GM23338 (cell line): Measurements from ENCODE around the gene GALNT9.

Source experiments
- CREB1 ChIP-seq: fragments of 250-450 bp; sonication (Bioruptor Pico); IDR thresholded peaks from 2 replicates; pipeline ENCODE4 v1.5.0; 2020; ENCODE audit warnings: low read depth, mild to moderate bottlenecking, moderate library complexity
- EZH2 ChIP-seq: fragments of 200-600 bp; sonication (generic); IDR thresholded peaks from one replicate; pipeline ENCODE4 v1.8.0; 2017; ENCODE audit warnings: antibody characterized with exemption, mild to moderate bottlenecking, low read depth; ENCODE audit not compliant: unreplicated experiment
- EZH2phosphoT487 ChIP-seq: fragments of 200-600 bp; sonication (generic); IDR thresholded peaks from one replicate; pipeline ENCODE4 v1.8.1; 2018; ENCODE audit warnings: antibody characterized with exemption; ENCODE audit not compliant: unreplicated experiment
- JUNB ChIP-seq: IDR thresholded peaks from one replicate; pipeline ENCODE4 v1.6.1; 2016; ENCODE audit warnings: antibody characterized with exemption; ENCODE audit not compliant: unreplicated experiment
- POLR2AphosphoS5 ChIP-seq: IDR thresholded peaks from 2 replicates; pipeline ENCODE4 v1.6.1; 2016; ENCODE audit warnings: antibody characterized with exemption, low read depth
- TF ChIP-seq, protein P1 (sequence below), 2 experiments: fragments of 200-600 bp in 1 of 2; sonication (generic) in 1 of 2; conservative IDR thresholded peaks; 2 replicates each; pipeline versions ENCODE4 v1.5.1 to v1.6.1; 2016 to 2017; ENCODE audit warnings: antibody characterized with exemption in 2 of 2, low read depth in 2 of 2, mild to moderate bottlenecking in 2 of 2, moderate library complexity in 1 of 2
- TF ChIP-seq, protein P2 (sequence below): IDR thresholded peaks from one replicate; pipeline ENCODE4 v1.6.1; 2018; ENCODE audit warnings: antibody characterized with exemption; ENCODE audit not compliant: unreplicated experiment

DNA sequence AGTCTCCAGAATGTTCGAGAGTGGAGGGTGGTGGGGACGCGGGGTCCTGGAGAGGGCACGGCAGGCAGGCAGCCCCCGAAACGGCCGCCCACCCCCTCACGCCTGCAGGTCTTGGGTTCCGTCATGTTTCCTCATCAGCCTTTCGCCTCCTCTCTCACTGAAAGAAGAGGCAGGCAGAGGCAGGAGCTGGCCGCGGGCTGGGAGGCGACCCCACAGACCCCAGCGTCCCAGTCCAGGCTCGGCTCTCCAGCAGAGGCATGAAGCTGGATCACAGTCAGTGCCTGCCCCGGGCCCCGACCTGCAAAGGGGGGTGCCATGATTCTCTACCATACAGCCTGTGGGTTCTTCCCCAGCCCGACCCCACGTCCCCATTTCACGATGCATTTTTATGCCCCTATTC lies 13.4 kb downstream of the GALNT9 start:
- no peak for TF ChIP-seq EZH2
- TF ChIP-seq EZH2phosphoT487 = no peak
- TF ChIP-seq, protein P1, sequence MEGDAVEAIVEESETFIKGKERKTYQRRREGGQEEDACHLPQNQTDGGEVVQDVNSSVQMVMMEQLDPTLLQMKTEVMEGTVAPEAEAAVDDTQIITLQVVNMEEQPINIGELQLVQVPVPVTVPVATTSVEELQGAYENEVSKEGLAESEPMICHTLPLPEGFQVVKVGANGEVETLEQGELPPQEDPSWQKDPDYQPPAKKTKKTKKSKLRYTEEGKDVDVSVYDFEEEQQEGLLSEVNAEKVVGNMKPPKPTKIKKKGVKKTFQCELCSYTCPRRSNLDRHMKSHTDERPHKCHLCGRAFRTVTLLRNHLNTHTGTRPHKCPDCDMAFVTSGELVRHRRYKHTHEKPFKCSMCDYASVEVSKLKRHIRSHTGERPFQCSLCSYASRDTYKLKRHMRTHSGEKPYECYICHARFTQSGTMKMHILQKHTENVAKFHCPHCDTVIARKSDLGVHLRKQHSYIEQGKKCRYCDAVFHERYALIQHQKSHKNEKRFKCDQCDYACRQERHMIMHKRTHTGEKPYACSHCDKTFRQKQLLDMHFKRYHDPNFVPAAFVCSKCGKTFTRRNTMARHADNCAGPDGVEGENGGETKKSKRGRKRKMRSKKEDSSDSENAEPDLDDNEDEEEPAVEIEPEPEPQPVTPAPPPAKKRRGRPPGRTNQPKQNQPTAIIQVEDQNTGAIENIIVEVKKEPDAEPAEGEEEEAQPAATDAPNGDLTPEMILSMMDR (conservative IDR thresholded peaks at IDR 0.05; ENCODE audit: low read depth in 2 of 2) = no peak
- TF ChIP-seq CREB1 (CRISPR knock-in tag) = no peak
- TF ChIP-seq POLR2AphosphoS5 = no peak
- TF ChIP-seq, protein P2, sequence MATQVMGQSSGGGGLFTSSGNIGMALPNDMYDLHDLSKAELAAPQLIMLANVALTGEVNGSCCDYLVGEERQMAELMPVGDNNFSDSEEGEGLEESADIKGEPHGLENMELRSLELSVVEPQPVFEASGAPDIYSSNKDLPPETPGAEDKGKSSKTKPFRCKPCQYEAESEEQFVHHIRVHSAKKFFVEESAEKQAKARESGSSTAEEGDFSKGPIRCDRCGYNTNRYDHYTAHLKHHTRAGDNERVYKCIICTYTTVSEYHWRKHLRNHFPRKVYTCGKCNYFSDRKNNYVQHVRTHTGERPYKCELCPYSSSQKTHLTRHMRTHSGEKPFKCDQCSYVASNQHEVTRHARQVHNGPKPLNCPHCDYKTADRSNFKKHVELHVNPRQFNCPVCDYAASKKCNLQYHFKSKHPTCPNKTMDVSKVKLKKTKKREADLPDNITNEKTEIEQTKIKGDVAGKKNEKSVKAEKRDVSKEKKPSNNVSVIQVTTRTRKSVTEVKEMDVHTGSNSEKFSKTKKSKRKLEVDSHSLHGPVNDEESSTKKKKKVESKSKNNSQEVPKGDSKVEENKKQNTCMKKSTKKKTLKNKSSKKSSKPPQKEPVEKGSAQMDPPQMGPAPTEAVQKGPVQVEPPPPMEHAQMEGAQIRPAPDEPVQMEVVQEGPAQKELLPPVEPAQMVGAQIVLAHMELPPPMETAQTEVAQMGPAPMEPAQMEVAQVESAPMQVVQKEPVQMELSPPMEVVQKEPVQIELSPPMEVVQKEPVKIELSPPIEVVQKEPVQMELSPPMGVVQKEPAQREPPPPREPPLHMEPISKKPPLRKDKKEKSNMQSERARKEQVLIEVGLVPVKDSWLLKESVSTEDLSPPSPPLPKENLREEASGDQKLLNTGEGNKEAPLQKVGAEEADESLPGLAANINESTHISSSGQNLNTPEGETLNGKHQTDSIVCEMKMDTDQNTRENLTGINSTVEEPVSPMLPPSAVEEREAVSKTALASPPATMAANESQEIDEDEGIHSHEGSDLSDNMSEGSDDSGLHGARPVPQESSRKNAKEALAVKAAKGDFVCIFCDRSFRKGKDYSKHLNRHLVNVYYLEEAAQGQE = no peak
- TF ChIP-seq JUNB = no peak
